ENCODE data around the gene LAMP5.
A peak's percentile ranks its signal among the peaks of the same experiment; 100 is the strongest.

The LAMP5 gene

DNA sequence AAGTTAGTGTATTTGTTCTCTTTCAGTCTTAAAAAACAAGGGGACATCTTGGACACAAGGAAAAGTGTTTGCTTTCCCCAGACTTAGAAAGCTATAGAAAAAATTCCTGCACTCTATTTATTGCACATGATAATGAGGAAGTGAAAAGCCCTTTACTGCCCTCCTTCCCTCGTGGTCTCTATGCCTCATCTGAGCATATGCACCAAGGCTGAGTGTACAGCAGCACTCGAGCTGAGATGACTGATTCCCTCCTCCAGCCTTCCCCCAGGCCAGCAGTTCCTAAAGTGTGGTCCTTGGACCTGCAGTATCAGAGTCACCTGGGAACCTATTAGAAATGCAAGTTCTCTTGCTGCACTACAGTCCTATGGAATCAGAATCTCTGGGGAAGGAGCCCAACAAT, 14.3 kb upstream of the LAMP5 start:
- Histone ChIP-seq H3K27ac (ENCODE audit: low read depth, low read length) (no peak overlapping the region), H3K9me3 (ENCODE audit: control insufficient read depth, insufficient read depth, low read depth, low read length) (no peaks in the 10 kb centered on the region), H3K27me3 (ENCODE audit: control insufficient read depth, insufficient read depth, low read length) (peaks cover 35% of the 10 kb centered on the region), H3K4me1 (ENCODE audit: control insufficient read depth, insufficient read depth, low read length) (no peaks in the 10 kb centered on the region), H3K4me3 (ENCODE audit: low read depth, low read length) (no peak overlapping the region), H3K36me3 (ENCODE audit: control insufficient read depth, insufficient read depth, low read length) (no peaks in the 10 kb centered on the region), H3K9ac (ENCODE audit: low read length) (no peak overlapping the region)

DNA sequence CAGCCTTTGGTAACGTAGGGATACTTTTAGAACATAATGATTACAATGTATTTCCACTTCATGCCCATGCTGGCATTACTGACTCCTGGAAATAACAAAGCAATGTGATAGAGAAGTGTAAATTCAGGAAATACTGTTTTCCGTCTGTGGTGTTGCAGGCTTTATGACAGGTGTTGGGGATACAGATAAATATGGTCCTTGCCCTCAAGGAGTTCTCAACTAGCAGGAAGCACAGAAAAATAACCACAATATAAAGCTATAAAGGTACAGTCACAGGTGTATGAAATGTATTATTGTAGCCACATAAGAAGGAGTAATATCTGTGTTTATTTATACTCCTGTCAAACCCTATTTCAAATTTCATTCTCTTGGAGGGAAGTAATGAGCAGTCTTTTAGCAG, 12.9 kb upstream of the LAMP5 start:
- H3K36me3 ChIP-seq (ENCODE audit: control insufficient read depth, insufficient read depth, low read length) = no peaks in the 10 kb centered on the region
- no peaks in the 10 kb centered on the region for H3K9me3 ChIP-seq (ENCODE audit: control insufficient read depth, insufficient read depth, low read depth, low read length)
- no peak overlapping the region for H3K9ac ChIP-seq (ENCODE audit: low read length)
- no peak overlapping the region for H3K27ac ChIP-seq (ENCODE audit: low read depth, low read length)
- no peak overlapping the region for H3K4me3 ChIP-seq (ENCODE audit: low read depth, low read length)
- H3K27me3 ChIP-seq (ENCODE audit: control insufficient read depth, insufficient read depth, low read length) = peaks cover 48% of the 10 kb centered on the region
- H3K4me1 ChIP-seq (ENCODE audit: control insufficient read depth, insufficient read depth, low read length) = peaks cover 5% of the 10 kb centered on the region

GRCh38 chr20:9503526-9504245, 10.7 kb upstream of the LAMP5 start:
- H3K27ac ChIP-seq (ENCODE audit: low read depth, low read length) = no peak overlapping the region
- H3K27me3 ChIP-seq (ENCODE audit: control insufficient read depth, insufficient read depth, low read length) = peaks cover 68% of the 10 kb centered on the region

GRCh38 chr20:9506280-9506821, 8.0 kb upstream of the LAMP5 start:
- no peak overlapping the region for H3K27ac ChIP-seq (ENCODE audit: low read depth, low read length)
- peak overlapping the region; percentile 3 for H3K9ac ChIP-seq (ENCODE audit: low read length)
- H3K36me3 ChIP-seq (ENCODE audit: control insufficient read depth, insufficient read depth, low read length) = no peaks in the 10 kb centered on the region
- no peaks in the 10 kb centered on the region for H3K9me3 ChIP-seq (ENCODE audit: control insufficient read depth, insufficient read depth, low read depth, low read length)
- peak overlapping the region; percentile 49 for H3K4me3 ChIP-seq (ENCODE audit: low read depth, low read length)
- peaks cover 91% of the 10 kb centered on the region for H3K27me3 ChIP-seq (ENCODE audit: control insufficient read depth, insufficient read depth, low read length)
- H3K4me1 ChIP-seq (ENCODE audit: control insufficient read depth, insufficient read depth, low read length) = peaks cover 32% of the 10 kb centered on the region

More at GRCh38 chr20:9503526-9504245, 10.7 kb upstream of the LAMP5 start:
- H3K9ac ChIP-seq (ENCODE audit: low read length) = no peak overlapping the region
- H3K4me3 ChIP-seq (ENCODE audit: low read depth, low read length) = no peak overlapping the region
- peaks cover 27% of the 10 kb centered on the region for H3K4me1 ChIP-seq (ENCODE audit: control insufficient read depth, insufficient read depth, low read length)
- no peaks in the 10 kb centered on the region for H3K9me3 ChIP-seq (ENCODE audit: control insufficient read depth, insufficient read depth, low read depth, low read length)
- no peaks in the 10 kb centered on the region for H3K36me3 ChIP-seq (ENCODE audit: control insufficient read depth, insufficient read depth, low read length)

DNA sequence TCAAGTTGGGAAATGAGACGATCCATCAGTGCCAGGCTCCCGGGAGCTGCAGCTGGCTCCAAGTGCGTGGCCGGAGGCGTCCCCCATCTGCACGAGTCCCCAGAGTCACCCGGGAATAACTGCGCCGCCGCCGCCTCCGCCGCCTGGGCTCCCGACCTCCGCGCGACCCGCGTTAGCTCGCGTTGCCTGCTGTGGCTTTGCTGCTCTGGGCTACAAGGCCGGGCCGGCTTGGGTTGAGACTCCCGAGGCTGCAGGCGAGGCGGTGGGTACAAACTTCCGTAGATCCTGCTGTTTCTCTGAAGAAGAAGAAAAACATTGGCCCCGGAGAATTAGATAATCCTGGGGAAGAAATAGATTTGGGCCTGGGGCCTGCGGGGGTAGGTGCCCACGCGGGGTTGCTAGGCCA, 7.4 kb upstream of the LAMP5 start:
- Histone ChIP-seq H3K4me1 (ENCODE audit: control insufficient read depth, insufficient read depth, low read length) (peaks cover 32% of the 10 kb centered on the region), H3K9ac (ENCODE audit: low read length) (peak overlapping the region; percentile 3), H3K27me3 (ENCODE audit: control insufficient read depth, insufficient read depth, low read length) (peaks cover 95% of the 10 kb centered on the region), H3K27ac (ENCODE audit: low read depth, low read length) (no peak overlapping the region), H3K4me3 (ENCODE audit: low read depth, low read length) (peak overlapping the region; percentile 49), H3K9me3 (ENCODE audit: control insufficient read depth, insufficient read depth, low read depth, low read length) (no peaks in the 10 kb centered on the region), H3K36me3 (ENCODE audit: control insufficient read depth, insufficient read depth, low read length) (no peaks in the 10 kb centered on the region)

GRCh38 chr20:9507544-9508239, 6.7 kb upstream of the LAMP5 start:
- Histone ChIP-seq H3K4me1 (ENCODE audit: control insufficient read depth, insufficient read depth, low read length) (peaks cover 32% of the 10 kb centered on the region), H3K27me3 (ENCODE audit: control insufficient read depth, insufficient read depth, low read length) (peaks cover 98% of the 10 kb centered on the region), H3K9me3 (ENCODE audit: control insufficient read depth, insufficient read depth, low read depth, low read length) (no peaks in the 10 kb centered on the region), H3K36me3 (ENCODE audit: control insufficient read depth, insufficient read depth, low read length) (no peaks in the 10 kb centered on the region), H3K27ac (ENCODE audit: low read depth, low read length) (no peak overlapping the region), H3K9ac (ENCODE audit: low read length) (no peak overlapping the region), H3K4me3 (ENCODE audit: low read depth, low read length) (peak overlapping the region; percentile 49)

GRCh38 chr20:9508240-9508661, 6.1 kb upstream of the LAMP5 start:
- Histone ChIP-seq H3K9ac (ENCODE audit: low read length) (no peak overlapping the region), H3K9me3 (ENCODE audit: control insufficient read depth, insufficient read depth, low read depth, low read length) (no peaks in the 10 kb centered on the region), H3K27ac (ENCODE audit: low read depth, low read length) (no peak overlapping the region), H3K4me1 (ENCODE audit: control insufficient read depth, insufficient read depth, low read length) (peaks cover 32% of the 10 kb centered on the region), H3K4me3 (ENCODE audit: low read depth, low read length) (peak overlapping the region; percentile 49), H3K36me3 (ENCODE audit: control insufficient read depth, insufficient read depth, low read length) (no peaks in the 10 kb centered on the region), H3K27me3 (ENCODE audit: control insufficient read depth, insufficient read depth, low read length) (peaks cover 98% of the 10 kb centered on the region)

GRCh38 chr20:9508696-9509178, 5.7 kb upstream of the LAMP5 start:
- peaks cover 32% of the 10 kb centered on the region for H3K4me1 ChIP-seq (ENCODE audit: control insufficient read depth, insufficient read depth, low read length)
- peaks cover 99% of the 10 kb centered on the region for H3K27me3 ChIP-seq (ENCODE audit: control insufficient read depth, insufficient read depth, low read length)
- no peak overlapping the region for H3K9ac ChIP-seq (ENCODE audit: low read length)
- no peaks in the 10 kb centered on the region for H3K36me3 ChIP-seq (ENCODE audit: control insufficient read depth, insufficient read depth, low read length)
- H3K27ac ChIP-seq (ENCODE audit: low read depth, low read length) = no peak overlapping the region
- H3K9me3 ChIP-seq (ENCODE audit: control insufficient read depth, insufficient read depth, low read depth, low read length) = no peaks in the 10 kb centered on the region
- H3K4me3 ChIP-seq (ENCODE audit: low read depth, low read length) = peak overlapping the region; percentile 49

- Histone ChIP-seq H3K9me3 (ENCODE audit: control insufficient read depth, insufficient read depth, low read depth, low read length) (no peaks in the 10 kb centered on the region), H3K4me3 (ENCODE audit: low read depth, low read length) (peak overlapping the region; percentile 49), H3K4me1 (ENCODE audit: control insufficient read depth, insufficient read depth, low read length) (peaks cover 37% of the 10 kb centered on the region), H3K27ac (ENCODE audit: low read depth, low read length) (no peak overlapping the region), H3K9ac (ENCODE audit: low read length) (no peak overlapping the region), H3K36me3 (ENCODE audit: control insufficient read depth, insufficient read depth, low read length) (no peaks in the 10 kb centered on the region), H3K27me3 (ENCODE audit: control insufficient read depth, insufficient read depth, low read length) (peaks cover 99% of the 10 kb centered on the region)
Measured at GRCh38 chr20:9509246-9509645, 5.1 kb upstream of the LAMP5 start.

GRCh38 chr20:9510911-9511310, 3.5 kb upstream of the LAMP5 start:
- H3K27ac ChIP-seq (ENCODE audit: low read depth, low read length) = no peak overlapping the region
- H3K4me3 ChIP-seq (ENCODE audit: low read depth, low read length) = no peak overlapping the region

DNA sequence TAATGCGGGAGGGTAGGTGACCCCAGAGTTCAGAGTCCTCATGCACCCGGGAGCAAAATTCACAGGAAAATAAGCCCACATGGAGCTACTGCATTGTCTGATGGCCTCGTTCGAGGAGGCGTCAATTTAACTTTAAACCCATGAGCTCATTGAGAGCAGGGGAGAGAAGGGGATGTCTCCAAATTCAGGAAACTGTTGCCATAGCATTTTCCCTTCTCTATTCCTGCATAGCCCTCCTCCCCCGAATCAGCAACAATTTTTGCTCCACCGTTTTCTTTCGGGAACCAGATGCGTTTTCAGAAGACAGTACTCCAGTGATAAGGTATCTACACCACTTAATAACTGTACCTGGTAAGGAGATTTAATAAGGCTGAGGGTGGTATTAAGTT, 324 bp upstream of the LAMP5 start:
- Histone ChIP-seq H3K36me3 (ENCODE audit: control insufficient read depth, insufficient read depth, low read length) (no peaks in the 10 kb centered on the region), H3K9ac (ENCODE audit: low read length) (no peak overlapping the region), H3K27me3 (ENCODE audit: control insufficient read depth, insufficient read depth, low read length) (peaks cover 100% of the 10 kb centered on the region), H3K9me3 (ENCODE audit: control insufficient read depth, insufficient read depth, low read depth, low read length) (no peaks in the 10 kb centered on the region), H3K4me1 (ENCODE audit: control insufficient read depth, insufficient read depth, low read length) (peaks cover 44% of the 10 kb centered on the region), H3K4me3 (ENCODE audit: low read depth, low read length) (peak overlapping the region; percentile 72), H3K27ac (ENCODE audit: low read depth, low read length) (no peak overlapping the region)

More at GRCh38 chr20:9510911-9511310, 3.5 kb upstream of the LAMP5 start:
- H3K36me3 ChIP-seq (ENCODE audit: control insufficient read depth, insufficient read depth, low read length) = no peaks in the 10 kb centered on the region
- no peak overlapping the region for H3K9ac ChIP-seq (ENCODE audit: low read length)
- H3K27me3 ChIP-seq (ENCODE audit: control insufficient read depth, insufficient read depth, low read length) = peaks cover 100% of the 10 kb centered on the region
- H3K4me1 ChIP-seq (ENCODE audit: control insufficient read depth, insufficient read depth, low read length) = peaks cover 48% of the 10 kb centered on the region
- no peaks in the 10 kb centered on the region for H3K9me3 ChIP-seq (ENCODE audit: control insufficient read depth, insufficient read depth, low read depth, low read length)

Data from HUES6 (cell line).